CD1c-positive myeloid dendritic cell (primary cell): Measurements from ENCODE around the gene C1RL.
"Not testable (repeated sequence)": the region's sequence is repeated elsewhere in the genome, so short reads cannot be mapped to it uniquely, and the experiment has no call there.

Experiments used
- DNase-seq: peaks from one replicate; pipeline ENCODE4 v3.0.0-alpha.2; 2016; ENCODE audit errors: extremely low spot score

Gene C1RL

DNA sequence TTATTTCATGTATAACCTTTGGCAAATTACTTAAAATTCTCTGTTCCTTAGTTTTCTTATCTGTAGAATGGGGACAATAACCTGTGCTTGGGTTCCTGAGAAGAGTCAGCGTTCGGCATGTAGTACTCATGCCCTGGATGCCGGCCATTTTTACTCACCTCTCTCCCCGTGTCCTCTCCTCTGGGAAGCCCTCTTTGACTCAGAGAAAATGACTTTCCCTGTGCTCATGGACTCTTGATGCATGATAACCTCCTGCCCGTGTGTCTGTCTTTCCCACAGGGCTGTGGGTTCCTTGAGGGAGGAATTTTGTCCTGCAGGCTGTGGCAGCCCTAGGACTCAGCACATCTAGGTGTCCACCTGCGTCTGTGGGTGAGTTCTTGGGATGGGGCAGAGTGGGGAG lies 5.8 kb upstream of the C1RL start:
- no peak for DNase-seq

DNA sequence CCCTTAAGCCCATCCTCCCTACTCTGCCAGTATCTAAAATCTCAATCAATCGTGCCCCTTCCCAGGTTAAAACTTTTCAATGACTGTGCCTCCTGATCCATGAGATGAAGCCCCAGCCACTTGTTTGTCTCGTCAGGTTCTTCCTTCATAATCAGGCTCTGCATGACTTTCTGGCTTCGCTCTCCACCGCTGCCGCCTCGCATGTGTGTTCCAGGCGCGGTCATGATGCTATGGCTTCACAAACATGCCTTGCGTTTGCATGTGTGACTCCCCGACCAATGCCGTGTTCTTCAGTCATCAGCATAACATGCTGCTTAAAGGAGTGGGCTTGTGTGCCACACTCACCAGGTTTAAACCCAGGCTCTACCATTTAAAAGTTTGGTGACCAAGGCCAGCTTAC lies 5.0 kb upstream of the C1RL start:
- DNase-seq: no peak

DNA sequence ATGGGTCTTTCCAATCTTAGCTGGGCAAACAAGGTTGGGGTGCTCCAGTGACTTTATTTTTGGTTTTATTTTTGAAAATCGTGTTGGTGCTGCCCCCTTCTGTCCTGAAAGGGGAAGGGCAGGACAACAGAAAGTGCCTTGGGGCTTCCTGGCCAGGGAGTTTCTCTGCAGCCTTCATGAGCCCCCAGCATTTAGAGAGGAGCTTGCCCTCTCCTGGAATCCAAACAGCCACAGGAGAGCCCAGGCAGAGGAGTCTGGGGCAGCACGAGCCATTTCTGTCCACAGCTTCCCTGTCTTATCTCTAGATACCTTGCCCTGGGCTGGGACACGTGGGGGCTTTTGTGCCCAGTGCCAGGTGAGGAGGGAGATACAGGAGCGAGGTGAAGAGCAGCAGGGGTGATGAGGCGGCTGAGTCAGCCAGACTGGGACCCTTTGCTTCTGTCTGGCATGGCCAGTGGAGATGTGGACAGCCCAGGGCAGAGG lies 4.4 kb upstream of the C1RL start:
- DNase-seq: peak; percentile 62

DNA sequence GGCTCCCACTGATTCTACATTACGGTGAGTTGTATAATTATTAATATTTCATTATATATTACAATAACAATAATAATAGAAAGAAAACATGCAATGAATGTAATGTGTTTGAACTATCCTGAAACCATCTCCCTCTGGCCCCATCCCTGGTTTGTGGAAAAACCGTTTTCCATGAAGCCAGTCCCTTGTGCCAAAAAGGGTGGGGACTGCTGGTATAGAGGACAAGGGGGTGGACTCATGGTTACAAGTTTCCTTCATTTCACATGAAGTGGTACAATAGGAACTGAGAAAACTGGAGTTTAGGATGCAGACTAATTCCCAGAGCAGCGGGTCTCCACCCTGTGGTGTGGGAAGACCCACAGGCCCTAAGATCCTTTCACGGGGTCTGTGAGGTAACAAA lies 3.0 kb upstream of the C1RL start:
- DNase-seq: no peak

DNA sequence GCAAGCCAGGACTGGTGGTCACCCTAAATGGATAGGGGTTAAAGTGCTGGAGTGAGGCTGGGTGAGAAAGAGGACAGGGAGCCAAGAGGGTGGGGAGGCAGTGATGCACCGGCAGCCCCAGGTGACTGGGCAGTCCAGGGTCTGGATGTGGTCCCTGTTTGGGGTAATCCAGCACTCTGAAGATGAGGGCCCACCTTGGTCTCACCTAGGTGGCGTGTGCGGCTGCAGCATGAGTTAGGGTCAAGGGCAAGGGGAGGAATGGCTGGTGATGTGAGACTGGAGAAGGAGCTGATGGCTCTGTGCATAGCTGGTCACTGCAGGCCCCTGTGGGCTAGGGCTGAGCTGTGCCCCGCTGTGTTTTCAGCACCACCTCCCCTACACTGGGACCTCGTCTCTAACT lies 1.6 kb upstream of the C1RL start:
- DNase-seq: no peak

DNA sequence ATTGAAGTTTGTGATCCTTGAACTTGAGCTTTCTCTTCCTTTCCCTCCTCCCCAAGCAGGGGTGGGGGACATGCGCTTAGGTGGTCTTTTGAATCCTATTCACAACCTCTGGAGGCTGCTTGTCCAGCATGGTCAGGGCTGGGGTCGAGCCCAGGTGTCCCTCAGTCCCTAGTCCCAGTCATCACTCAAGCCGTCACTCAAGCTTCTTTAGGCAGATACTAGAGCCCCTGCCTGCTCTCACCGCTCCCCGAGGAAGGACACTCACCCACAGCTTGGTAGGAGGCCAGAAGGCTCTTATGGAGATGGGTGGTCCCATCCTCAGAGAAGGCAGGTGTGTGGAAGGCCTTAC lies 532 bp upstream of the C1RL start:
- no peak for DNase-seq

DNA sequence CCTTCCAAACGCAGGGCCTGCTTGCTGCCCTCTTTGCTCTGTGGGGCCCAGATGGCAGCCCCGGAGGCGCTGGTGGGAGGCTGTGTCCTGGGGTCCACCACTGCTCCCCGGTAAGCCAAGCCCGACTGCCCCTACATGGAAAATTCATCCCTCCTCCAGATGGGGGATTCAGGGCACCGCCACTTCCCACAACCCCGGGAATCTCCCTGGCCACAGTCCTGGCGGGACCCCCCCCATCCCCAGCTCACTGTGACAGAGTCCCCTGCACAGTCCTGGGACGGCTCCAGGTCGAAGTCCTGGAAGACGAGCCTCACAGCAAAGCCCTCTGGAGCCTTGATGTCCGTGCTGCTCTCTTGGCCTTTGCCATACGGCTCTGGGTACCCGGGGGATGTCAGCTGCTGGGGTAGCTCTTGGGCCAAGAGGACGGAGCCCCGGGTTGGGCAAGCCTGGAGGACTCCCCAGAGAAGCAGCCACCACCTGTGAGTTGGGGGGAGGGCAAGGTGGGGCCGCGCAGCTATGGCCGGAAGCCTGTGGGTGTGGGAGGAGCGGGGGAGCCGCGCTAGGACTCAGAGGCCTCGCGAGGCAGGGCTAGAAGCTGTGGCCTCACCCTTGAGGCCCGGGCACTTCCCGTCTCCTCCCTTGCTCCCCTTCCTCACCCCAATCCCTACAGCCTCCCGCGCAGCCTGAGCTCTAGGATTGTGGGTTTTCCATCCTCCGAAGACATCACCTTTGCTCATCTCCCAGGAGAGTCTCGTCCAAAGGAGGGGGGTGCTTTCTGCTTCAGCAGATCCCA lies 815 bp downstream of the C1RL start:
- DNase-seq: peak; percentile 54

DNA sequence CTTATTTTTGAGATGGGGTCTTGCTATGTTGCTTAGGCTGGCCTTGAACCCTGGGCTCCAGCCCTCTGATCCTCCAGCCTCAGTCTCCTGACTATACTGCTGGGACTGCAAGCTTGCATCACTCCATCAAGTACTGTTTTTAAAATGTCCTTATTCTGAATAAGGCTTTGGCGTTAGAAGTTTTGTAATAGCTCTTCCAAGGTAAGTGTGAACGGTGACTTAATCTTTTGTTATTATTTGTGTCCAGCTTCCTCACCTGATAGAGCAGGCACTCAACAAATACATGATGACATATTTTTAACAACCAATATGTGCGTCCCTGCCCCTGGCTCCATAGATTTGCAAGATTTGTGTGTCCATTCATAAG lies 1.4 kb downstream of the C1RL start:
- DNase-seq: peak; percentile 21

DNA sequence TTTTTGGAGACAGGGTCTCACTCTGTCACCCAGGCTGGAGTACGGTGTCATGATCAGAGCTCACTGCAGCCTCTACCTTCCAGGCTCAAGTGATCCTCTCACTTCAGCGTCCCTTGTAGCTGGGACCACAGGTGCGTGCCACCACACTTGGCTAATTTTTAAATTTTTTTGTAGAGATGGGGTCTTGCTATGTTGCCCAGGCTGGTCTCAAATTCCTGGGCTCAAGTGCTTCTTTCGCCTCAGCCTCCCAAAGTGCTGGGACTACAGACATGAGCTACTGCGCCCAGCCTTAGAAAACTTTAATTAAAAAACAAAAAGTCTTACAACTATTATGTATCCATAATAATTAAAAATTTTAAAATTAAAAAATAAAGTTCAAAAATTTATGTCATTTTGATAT lies 1.8 kb downstream of the C1RL start:
- DNase-seq: not testable (repeated sequence)

DNA sequence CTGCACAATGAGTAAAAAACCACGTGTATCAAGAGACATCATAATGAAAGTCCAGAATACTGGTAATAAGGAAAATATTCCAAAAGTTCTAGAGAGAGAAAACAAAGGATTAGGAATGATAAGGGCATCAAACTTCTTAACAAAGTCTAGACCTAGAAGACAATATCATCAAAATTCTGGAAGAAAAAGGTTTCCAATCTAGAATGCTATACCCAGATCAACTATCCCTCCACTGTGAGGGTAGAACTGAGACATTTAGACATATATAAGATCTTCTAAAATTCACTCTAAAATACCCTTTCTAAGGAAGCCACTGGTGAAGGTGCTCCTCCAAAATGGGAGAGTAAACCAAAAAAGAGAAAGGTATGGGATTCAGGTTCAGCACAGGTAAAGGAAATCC lies 2.9 kb downstream of the C1RL start:
- DNase-seq: no peak

DNA sequence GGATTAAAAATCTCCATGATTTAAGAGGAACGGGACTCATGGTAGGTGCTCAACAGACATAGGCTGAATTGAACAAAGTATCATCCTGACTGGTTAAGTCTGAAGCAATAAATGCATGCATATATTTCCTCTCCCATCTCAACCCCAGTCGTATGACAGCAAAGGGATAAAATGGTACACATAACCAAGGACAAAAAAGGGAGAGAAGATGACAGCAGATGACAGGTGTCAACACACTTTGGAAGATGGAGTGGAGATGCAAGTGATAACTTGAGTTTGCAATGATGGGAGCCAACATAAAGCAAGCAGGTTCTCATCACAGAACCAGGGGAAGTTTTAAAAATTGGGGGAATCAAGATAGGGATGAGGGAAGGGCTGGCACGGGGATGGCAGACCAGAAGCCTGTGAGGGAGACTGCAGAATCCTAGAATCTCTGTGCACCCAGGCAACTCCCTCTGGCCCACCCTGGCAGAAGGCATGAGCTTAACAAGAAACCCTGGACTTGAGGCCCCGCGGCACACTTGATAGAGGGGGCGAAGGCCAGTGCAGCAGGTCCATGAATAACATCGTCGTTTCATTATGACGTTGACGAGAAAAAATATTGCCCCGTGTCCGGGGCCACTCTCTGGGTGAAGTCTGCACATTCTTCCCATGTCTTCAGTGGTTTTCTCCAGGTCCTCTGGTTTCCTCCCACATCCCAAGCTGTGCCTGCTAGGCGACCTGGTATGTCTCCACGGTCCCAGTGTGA lies 5.0 kb downstream of the C1RL start:
- no peak for DNase-seq

DNA sequence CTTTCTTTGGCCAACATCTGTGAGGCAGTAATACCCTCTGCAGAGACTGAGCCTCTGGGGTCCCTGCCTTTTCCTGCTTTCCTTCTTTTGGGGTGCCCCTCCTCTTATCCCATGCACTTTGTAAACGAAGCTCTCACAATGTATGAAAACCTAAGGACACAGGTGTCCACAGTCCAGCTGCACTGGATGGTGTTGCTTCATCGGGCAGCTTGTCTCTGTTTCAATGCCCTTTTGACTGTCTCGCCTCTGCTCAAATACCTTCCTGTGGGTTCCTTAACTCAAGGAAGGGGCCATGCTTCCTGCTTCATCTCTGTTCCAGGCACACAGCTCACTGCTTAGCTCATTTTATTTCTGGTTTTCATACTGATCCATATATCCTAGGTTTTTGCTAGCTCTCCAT lies 6.4 kb downstream of the C1RL start:
- no peak for DNase-seq

DNA sequence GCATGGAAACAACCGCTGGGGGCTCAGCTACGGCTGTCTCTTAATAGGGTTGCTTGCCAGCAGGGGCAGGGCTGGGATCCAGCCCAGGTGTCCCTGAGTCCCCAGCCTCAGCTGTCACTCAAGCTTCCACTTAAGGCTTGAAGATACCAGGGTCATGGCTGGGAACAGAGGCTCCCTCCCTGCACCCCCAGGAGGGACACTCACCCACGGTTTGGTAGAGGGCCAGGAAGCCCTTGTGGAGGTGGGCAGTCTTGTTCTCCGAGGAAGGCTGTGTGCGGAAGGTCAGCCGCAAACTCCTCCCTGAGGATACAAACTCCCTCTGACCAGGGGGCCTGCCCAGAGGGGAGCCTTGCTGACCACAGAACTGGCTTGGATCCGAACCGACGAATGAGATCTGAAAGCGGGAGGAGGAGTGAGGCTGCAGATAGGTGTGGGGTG lies 7.3 kb downstream of the C1RL start:
- no peak for DNase-seq

DNA sequence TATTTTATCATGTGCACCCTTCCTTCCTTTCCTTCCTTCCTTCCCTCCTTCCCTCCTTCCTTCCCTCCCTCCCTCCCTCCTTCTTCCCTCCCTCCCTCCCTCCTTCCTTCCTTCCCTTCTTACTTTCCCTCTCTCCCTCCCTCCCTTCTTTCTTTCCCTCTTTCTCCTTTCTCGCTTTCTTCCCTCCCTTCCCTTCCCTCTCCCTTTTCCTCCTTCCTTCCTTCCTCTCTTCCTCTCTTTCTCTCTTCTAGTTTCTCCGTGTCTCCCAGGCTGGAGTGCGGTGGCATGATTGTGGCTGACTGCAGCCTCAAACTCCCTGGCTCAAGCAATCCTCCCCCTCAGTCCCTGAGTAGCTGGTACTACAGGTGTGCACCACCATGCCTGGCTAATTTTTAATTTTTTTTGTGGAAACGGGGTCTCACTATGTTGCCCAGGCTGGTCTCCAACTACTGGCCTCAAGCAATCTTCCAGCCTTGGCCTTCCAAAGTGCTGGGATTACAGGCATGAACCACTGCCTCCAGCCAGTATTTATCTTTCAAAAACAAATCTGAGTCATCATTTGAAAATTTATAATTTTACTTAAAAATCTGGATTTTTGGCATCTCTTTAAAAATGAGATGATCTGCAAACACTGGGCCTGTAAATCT lies 7.8 kb downstream of the C1RL start:
- DNase-seq: no peak

DNA sequence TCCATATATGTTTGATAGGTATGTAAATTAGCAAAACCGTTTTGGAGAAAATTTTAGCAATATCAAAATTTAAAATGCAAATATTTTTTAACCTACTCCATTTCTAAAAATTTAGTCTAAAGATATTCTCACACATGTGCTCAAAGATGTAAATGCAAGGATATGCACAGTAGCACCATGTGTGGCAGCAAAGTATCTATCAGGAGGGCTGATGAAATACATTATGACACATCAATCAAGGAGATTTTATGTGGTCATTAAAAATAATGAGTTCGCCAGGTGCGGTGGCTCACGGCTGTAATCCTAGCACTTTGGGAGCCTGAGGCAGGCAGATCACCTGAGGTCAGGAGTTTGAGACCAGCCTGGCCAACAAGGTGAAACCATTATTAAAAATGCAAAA lies 8.8 kb downstream of the C1RL start:
- no peak for DNase-seq

DNA sequence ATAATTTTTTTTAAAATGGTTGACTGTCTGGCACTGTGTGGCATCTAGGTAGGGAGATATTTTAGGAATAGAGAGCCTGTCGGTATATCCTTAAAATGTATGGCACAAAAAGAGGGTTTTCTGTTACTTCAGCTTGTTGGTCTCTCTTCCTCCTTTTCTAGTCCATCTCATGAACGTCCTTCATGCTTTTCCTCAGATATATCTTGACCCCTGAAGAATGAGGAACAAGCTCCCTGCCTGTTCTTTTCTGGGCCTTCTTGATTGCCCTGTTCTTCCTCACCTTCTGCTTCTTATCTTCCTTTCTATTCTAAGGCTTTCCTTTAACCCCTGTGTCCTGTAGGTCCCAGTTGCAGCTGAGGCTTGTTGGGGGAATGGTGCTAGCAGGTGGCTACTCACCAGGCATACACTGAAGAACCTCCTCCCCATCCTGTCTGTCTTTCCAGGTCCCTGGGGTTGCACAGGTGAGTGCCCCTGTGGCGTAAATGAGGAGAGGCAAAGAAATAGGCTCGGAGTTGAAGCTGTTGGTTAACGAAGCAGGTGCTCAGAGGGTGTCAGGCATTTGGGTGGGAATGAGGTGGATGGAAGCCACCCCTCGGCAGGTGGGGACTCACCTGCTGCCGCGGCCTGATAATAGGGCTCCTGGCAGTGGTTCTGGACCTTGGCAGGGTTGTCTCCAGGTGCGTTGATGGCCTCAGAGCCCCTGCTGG lies 9.6 kb downstream of the C1RL start:
- DNase-seq: peak; percentile 40

DNA sequence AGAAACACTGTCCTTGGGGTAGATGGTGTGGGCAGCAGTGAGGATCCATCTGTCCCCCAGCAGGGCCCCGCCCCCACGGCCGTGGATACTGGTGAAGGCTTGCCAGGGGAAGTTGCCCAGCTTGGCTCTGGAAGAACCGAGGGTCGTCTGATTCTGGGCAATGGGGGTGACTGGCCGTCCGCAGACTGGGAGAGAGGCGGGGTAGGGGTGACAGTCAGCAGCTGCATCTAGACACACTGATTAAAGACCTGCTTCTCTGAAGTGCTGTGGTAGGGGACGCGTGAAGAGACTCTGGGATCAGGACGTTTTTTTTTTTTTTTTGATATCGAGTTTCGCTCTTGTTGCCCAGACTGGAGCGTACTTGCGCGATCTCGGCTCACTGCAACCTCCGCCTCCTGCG lies 12.0 kb downstream of the C1RL start:
- no peak for DNase-seq

DNA sequence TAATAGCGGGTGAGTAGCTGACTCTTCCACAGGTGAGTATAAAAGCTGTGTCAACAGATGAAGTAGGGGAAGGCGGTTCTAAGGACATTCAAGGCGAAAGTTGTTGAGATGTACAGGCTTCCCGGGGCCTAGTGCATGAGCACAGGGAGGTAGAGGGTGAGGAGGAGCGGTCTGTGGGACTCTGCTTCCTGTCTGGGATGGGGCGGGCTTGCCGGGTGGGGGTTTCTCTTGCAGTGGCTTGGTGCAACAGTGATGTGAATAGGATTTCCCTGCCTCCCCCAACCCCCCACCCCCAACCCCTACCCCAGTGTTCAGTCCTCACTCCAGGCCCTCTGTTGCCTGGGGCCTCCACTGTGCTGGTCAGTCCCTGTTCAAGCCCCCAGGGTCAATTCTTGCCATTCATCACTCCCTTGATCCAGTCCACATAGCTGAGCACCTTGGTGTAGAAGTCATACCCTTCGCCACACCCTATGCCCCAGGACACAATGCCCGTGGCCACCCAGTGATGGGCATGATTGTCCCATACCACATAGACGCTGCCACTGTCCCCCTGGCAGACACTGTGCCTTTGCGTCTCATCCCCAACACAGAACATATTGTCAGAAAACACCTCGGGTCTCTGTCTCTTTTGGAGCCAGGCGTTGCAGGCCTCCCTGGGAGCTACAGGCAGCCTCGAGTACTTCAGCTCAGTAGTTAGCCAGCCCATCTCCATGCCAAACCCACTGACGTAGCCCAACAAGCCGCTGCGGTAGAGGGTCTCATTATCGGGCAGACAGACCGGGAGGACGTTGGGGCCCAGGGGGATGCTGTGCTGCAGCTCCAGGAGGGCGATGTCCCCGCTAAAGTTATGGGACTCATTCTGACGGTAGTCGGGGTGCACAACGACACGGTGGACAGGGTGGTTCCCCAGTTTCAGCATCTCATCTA lies 12.7 kb downstream of the C1RL start:
- no peak for DNase-seq

DNA sequence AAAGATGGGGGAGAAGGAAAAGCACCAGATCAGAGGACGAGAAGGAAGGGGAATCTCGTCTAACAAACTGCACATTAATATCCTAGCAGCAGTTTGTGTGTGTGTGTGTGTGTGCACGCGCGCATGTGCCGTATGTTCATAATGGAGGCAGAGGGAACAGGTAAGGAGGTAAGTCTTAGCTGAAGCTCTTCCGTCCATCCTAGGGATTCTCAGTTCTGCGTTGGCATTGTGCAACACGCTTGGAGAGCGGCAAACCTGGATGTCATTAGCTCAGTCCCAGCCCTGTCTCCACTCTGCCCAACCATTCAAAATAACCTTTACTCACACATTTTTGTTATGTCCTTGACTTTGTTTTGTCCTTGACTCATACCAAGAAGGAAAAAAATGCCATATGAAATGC lies 15.1 kb downstream of the C1RL start:
- no peak for DNase-seq

DNA sequence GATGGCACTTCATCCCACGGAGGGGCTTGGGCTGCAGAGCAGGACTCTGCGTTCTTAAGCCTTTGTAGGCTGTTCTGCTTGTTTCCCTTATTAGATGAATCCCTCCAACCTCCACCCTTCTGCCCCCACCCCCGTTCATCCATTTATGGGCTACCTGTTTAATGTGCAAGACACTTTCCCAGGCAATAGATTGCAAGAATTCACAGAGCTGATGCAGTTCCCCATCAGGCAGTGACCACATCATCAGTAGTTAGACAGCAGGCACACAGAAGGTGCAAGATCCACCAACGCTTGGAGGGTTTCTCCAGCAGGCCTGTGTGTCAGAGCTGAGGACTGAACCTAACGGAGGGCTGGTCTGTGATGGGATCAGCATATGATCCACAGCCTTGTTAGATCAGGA lies 15.5 kb downstream of the C1RL start:
- no peak for DNase-seq

DNA sequence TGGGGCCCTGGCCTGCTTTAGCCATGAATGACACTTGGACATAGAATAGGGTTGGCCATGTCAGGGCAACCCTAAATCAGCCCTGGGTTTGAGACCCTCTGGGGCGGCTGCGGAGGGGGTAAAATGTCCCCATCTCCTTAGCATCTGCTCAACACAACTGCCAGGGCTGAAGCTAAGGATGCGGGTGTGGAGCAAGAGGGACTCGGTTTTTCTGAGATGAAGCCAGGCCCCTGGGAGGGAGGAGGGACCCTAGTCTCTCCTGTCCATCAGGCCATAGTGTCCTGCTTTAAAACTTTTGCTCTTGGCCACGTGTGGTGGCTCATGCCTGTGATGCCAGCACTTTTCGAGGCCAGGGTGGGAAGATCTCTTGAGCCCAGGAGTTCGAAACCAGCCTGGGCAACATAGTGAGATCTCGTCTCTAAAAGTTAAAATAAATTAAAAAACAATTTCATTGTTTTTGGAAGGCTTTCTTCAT lies 16.0 kb downstream of the C1RL start:
- DNase-seq: no peak
